ENCODE data around the gene FBLN1.
"Not testable (repeated sequence)": the region's sequence is repeated elsewhere in the genome, so short reads cannot be mapped to it uniquely, and the experiment has no call there.

FBLN1 gene

DNA sequence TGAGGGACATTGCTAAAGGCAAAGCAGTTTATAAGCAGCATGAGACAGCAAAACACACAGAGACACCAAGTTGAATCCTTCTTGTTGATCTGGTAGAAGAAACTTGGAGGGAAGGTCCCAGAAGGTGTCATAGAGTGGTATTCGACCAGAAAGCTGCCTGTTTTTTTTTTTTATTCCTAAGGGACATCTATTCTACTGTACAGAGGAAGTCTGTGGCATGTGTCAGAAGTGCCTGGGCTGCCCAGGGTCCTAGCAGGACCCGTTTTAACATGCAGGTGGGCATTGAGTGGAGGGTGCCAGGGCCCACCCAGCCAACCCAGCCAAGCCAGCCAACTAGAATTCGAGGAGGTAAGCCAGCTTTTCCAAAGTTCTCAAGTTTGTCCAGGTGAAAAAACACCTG is 100.9 kb downstream of the FBLN1 start:
- no peak for DNase-seq (ENCODE audit: low read depth, low spot score)

DNA sequence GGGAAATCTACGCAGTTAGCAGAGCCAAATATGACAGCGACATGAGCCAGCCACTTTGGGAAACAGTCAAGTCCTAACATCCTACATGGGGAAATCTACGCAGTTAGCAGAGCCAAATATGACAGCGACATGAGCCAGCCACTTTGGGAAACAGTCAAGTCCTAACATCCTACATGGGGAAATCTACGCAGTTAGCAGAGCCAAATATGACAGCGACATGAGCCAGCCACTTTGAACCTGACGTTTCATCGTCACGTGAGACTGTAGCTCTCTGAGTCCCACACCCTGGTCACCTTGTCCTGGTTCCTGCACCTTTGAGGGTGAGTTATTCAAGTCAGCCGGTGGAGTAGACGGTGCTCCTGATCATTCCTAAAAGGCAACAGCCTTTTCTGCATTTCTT is 105.4 kb downstream of the FBLN1 start:
- not testable (repeated sequence) for DNase-seq (ENCODE audit: low read depth, low spot score)

DNA sequence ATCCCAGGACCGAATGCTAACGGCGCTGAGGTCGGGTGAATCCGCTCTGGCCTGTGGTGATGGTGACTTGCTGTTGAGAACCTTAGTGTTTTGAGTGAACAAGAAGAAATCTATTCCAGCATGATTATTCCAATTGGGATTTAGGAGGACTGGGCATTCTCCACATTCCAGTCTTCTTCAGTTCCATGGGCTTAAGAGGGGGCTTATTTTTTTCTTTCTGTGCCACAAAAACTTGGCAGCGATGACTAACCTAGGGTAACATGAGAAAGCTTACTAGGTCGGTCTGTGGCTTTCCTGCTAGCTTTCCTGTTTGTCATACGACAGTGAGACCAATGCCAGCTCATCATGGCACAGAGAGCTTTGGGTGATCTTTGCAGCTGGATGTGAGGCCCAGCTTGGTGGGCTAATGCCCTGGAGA is 106.1 kb downstream of the FBLN1 start:
- no peak for DNase-seq (ENCODE audit: low read depth, low spot score)

DNA sequence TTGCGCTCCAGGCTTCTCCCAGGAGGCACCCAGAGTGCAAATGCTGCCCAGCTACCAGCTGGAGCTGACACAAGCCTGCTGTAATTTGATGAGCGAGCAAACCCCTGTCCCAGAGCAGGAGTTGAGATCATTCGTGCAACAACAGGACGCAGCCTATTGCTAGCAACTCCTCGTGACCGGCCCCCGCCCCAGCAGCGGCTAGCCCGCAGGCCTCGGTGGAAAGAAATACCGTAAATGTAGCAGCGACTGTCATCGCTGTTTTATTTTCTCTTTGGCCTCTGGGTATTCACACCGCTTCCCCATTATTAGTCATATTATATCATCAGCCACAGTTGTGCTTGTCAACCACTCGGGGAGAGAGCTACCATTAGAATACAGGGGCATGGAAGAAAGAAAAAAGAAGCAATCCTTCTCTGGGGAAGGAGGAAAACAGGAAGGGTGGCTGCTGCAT is 109.8 kb downstream of the FBLN1 start:
- DNase-seq (ENCODE audit: low read depth, low spot score), result peak; percentile 77

DNA sequence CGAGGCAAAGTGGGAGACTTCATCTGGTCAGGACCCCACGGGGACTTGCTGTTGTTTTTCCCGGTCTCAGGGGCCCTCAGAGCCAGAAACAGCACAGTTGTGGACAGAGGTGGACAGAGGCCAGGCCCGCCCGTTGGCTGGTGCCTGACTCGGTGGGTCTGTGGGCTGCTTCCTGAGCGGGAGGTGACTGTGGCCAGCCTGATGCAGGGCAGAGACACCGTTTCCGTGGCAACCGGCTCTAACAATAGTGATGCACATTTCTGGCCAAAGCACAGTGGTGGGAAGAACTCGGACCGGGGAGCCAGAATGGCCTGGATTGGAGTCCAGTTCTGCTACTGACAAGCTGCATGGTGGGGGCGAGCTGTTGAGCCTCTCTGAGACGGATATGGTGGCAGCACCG is 110.3 kb downstream of the FBLN1 start:
- DNase-seq (ENCODE audit: low read depth, low spot score), result no peak

DNA sequence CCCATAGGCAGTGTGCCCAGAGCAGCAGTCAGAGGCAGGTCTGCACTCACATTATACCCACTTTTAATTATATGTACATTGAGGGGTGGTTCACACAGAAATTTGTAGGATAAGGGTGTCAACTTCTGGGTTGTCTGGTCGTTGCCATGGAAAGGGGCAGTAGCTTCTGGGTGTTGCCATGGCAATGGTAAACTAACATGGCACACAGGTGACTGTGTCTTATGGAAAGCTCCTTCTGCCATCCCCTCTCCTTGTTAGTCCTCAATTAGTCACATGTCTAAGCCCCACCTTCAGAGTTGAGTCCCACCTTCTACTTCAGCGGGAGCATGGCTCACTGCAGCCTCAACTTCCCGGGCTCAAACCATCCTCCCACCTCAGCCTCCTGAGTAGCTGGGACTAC is 112.7 kb downstream of the FBLN1 start:
- DNase-seq (ENCODE audit: low read depth, low spot score), result no peak

DNA sequence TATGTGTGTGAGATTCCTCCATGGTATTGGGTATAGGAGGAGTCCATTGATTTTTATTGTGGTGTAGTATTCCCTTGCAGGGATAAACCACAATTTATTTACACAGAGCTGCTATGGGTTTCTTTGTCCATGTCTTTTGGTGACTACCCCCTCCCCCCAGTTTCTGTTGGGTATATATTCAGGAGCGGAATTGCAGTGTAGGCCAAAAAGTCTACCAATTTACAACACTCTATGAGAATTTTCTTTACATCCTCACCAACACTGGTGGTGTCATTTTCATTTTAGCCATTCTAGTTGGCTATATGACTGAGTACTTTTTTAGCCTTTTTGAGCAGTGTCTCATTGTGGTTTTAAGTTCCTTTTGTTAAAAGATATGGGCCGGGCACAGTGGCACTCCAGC is 113.7 kb downstream of the FBLN1 start:
- DNase-seq (ENCODE audit: low read depth, low spot score), result no peak

DNA sequence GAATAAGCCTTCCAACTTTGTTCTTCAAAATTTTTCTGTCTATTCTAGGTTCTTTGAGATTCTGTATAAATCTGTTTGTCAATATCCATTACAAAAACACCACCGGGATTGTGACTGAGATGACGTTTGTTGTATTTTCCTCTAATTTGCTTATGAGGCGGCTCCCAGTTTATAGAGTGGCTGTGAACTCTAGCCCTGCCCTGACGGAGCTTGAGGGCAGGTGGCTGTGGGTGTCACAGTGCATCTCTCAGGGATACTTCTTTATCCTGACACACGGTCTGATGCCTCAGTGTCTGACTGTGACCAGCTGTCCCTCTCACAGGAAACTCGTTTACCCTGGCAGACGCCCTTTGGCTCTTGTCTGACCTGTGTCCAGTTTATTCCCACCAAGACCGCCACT is 115.3 kb downstream of the FBLN1 start:
- DNase-seq (ENCODE audit: low read depth, low spot score), result no peak

DNA sequence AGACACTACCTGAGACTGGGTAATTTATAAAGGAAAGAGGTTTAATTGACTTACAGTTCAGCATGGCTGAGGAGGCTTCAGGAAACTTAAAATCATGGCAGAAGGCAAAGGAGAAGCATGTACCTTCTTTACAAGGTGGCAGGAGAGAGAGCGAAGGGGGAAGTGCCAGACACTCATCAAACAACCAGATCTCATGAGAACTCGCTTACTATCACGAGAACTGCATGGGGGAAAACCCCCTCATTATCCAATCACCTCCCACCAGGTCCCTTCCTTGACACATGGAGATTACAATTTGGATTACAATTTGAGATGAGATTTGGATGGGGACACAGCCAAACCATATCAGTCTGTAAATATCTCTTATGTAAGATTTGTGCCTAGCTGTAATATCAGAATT is 118.0 kb downstream of the FBLN1 start:
- DNase-seq (ENCODE audit: low read depth, low spot score), result no peak

DNA sequence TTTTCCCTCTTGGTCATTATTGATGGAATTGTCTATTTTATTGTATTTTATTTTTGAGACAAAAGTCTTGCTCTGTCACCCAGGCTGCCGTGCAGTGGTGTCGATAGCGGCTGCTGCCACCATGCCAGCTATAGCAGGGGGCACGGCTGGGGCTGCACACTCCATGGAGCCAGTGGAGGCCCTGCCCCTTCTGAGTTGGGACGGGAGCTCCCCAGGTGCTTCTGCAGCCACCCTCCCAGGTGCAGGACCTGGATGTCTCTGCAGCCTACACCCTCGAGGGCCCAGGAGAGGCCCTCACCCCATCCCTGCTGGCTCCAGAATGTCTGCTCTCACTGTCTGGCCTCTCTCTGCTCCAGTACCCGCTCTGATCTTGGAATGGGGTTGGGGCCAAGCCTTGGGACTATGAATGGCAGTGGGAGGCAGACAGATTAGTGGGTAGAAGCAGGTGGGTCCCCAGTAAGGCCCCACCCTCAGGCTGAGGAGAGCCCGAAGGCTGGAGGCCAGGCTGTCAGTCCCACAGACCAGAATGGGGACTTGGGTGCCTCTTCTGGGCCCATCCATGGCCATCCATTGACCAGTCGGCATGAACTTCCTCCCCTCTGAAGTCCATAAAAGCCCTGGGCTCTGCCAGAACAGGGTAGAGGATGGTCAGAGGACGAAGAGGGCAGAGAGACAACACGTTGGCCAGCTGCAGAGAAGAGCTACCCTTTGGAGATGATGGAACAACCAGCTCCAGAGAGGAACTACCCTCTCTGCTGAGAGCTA is 119.3 kb downstream of the FBLN1 start:
- no peak for DNase-seq (ENCODE audit: low read depth, low spot score)

DNA sequence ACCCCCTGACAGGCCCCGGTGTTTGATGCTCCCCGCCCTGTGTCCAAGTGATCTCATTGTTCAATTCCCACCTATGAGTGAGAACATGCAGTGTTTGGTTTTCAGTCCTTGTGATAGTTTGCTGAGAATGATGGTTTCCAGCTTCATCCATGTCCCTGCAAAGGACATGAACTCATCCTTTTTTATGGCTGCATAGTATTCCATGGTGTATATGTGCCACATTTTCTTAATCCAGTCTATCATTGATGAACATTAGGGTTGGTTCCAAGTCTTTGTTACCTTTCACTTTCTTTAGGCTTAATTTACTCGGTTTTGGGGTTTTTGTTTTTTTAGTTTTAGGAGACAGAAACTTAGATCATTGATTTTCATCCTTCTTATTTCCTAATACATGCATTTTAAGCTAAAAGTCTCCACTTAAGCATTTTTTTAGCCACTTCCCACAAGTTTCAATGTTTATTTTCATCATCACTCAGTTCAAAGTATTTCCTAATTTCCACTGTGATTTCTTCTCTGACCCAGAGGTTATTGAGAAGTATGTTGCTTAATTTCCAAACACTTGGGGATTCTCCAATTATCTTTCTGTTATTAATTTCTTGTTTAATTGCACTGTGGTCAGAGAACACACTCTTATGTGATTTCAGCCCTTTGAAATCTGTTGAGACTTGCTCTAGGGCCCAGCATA is 120.9 kb downstream of the FBLN1 start:
- not testable (repeated sequence) for DNase-seq (ENCODE audit: low read depth, low spot score)

DNA sequence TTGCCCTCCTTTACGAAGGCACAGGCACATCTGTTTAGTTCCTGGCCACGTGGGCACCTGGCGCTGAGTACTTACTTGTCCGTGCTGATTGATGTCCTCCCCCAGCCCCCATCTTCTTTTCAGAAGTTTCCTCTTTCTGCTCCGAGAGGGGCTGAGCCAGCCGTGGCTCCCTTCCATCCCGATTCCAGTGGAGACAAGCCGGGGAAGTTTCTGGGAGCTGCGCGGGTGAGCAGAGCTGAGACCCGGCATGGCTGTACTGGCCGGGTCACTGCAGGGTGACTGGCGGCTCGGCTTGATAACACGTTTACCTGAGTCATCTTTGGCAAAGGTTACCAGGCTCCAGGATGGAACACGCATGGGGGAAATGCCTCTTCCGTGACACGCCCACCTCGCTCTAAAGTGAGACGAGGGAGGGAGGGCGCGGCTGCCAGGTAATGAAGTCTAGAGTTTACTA is 123.5 kb downstream of the FBLN1 start:
- DNase-seq (ENCODE audit: low read depth, low spot score), result no peak

DNA sequence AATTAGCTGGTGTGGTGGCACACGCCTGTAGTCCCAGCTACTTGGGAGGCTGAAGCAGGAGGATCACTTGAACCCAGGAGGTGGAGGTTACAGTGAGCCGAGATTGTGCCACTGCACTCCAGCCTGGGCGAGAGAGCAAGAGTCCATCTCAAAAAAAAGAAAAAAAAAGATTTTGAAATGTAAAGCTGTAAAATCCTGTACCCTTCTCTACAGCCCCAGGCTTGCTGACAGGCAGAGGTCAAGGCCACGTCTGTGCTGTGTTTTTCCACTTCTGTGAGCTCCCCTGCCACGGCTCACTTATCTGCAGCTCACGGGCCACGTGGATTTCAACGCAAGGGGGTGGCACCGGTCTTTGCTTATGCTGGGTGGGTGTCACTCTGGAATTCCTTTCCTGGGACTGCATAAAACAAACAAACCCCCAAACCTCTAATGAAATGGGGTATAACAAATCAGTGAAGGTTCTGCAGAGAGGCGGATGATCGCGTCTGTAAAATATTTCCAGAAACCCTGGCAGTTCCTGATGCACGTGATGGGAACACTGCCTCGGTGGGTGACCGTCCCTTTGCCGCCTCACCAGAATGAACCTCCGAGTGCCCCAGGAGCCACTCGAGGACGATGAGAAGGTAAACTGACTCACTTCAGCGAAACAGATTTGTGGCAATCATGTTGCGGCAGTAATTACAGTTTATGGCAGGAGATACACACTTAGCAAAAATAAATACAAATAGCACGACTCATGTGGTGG is 125.0 kb downstream of the FBLN1 start:
- no peak for DNase-seq (ENCODE audit: low read depth, low spot score)

DNA sequence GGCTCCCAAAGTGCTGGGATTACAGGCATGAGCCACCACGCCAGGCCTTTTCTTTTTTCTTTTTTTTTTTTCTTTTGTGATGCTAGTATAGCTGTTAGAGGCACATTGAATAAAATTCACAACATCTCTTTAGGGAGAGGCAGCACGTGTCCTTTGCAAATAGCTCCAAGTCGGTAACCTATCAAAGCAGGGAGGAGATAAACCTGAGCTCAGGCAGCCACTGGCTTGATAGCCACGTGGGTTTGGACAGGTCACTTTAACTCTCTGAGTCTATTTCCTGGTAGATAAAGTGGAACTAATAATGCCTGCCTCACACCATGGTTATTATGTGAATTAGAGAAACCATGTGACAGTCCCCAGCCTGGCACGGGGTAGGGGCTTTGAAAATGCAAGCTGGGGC is 125.8 kb downstream of the FBLN1 start:
- no peak for DNase-seq (ENCODE audit: low read depth, low spot score)

DNA sequence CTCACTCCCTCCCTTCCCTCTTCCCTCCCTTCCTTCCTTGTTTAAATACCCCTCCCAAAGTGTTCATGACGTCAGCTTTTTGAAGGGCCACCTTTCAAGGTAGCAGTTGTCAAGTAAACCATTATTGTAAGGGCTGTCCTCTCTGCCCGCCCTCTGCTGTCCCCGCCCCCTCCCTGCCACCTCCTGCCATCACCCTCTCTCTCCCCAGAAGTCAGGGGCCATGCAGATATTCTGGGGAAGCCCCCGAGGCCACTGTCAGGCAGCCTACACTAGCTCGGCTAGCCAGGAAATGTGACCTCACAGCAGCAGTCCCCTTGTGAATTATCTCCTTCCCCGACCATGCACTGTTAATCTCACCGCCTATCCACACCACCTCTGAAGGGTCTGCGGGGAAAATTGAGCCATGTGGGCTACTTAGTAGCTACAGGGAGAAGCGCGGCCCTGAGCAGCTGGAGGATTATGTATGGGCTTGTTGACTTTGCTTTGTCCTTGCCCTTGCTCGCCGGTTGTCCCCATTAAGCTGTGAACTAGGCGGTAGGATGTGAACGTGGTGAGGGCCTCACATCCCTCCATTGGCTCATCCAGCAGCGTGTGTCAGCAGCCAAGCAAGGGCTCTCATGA is 126.9 kb downstream of the FBLN1 start:
- no peak for DNase-seq (ENCODE audit: low read depth, low spot score)

DNA sequence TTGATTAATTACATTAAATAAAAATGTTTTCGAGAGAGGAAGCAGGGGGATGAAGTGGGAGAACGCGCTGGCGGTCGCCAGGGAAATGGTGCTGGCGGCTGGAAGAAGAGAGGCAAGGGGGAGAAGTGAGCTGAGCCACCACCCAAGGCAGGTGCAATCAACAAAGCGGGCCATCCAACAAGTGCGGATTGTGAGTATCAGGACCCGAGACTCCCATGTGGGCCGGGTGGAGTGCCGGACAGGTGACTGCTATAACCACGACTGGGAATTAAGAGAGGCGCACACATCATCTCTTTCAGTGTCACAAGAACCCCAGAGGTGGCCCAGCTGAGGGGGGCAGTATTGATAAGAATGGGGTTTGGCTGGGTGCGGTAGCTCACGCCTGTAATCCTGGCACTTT is 127.8 kb downstream of the FBLN1 start:
- no peak for DNase-seq (ENCODE audit: low read depth, low spot score)

DNA sequence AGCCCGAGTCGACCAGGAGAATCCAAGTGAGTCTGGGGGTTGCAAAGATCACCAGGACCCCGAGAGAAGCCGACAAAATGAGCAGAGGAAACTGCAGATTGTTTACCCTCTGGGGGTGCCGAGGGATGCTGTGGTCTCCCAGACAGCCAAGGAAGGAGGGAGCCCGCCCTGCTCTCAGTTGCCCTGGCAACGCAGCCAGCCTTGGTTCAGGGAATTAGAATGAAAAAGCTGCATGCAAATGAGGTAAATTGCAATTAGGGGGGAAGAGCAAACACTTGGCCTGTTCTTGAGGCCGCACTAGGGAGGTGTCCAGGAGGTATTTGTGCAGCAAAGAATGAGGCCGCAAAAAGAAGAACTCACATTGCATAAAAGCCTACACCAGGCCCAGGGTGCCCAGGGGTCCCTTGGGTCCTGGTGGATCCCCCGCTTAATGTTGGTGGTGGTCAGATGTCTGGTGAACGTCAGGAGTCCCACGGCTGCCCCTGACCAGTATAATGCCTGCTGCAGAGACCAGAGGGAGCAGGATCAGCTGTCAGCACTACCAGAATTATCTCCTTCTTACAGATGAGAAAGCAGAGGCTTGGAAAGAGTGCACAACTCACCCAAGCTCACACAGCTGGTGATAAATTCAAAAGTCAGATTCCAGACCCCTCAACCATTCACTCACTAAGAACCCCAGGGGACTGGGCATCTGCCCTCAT is 128.6 kb downstream of the FBLN1 start:
- no peak for DNase-seq (ENCODE audit: low read depth, low spot score)

DNA sequence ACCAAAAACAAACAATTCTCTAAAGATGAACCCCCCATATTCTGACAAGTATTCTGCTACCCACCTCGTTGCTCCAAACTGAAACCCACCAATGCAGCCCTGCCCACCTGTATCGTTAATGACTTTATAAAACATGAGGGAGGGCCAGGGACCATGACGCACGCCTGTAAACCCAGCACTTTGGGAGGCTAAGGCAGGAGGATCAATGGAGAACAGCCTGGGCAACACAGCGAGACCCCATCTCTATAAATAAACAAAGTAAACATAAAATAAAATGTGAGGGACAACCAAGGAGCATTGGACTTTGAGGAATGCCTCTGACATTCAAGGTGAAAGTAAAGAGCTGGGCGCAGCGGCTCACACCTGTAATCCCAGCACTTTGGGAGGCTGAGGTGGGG is 129.2 kb downstream of the FBLN1 start:
- DNase-seq (ENCODE audit: low read depth, low spot score), result no peak

DNA sequence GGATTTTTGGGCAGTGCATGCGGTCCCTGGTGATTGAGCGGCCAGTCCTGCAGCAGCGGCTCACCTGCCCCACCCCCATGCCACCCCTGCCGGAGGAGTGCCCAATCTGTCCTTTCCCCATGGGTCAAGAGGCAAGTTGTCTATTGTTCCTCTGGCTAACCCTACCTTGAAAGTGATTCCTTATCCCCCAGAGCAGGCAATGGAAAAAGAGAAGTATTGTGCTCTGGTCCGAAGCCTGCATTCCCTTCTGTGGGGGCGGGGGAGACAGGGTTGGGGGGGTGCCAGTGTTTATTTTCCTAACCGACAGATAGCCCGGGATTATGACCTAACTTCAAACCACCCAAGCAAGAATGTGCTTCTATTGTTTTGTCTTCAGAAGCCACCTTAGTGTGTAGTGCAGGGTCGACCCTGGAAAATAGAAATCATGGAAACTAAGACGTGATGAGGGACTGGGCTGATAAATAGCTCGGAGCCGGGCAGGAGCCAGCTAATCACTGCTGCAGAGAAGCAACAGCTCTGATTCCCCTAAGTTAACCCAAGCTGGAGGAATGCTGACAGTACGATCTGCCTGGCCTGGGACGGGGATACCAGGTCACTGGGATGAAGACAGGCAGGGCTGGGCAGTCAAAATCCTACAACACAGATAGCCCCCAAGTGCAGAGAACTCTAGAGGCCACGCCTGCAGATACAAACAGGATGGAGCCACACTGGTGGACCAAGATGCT is 130.3 kb downstream of the FBLN1 start:
- no peak for DNase-seq (ENCODE audit: low read depth, low spot score)

DNA sequence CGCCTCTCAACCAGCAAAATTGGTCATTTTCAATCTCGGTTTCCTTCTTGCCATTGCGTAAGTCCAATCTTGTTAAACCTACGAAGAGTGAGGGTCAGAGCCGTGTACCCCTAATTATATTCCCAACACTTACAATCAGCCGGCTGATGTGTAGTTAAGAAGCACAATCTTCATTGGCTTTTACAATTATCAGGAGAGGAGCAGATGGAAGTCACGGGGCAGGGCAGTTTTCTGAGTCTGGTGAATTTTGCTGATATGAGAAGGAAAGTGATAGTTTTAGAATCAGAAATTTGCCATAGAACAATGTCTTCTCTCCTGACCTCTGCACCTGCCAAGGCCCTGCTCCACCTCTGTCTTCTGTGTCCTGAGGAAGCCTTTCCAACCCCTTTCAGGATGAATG is 134.0 kb downstream of the FBLN1 start:
- no peak for DNase-seq (ENCODE audit: low read depth, low spot score)

DNA sequence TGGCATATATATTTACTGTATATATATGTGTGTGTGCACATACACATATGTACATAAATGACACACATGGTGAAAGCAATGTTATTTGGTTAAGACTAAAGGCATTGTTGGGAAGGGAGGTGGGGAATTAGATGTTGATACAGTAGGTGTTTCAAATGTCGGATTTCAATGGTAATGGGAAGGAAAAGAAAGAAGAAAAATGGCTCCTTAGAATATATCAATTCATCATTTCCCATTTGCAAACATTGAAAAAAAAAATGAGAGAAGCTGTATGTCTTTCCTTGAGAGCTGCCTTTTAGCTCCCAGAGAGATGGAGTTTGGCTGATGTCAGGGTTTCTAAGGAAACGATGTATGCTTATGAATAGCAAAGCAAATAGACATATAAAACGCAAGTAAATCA is 135.5 kb downstream of the FBLN1 start:
- no peak for DNase-seq (ENCODE audit: low read depth, low spot score)
